ENCODE measurements around the gene MGA. TPM values are rescaled to one million over a fixed set of nuclear protein-coding genes. Genes with fewer than 3 reads are reported as not detected.

Gene MGA
- total and polyA plus RNA-seq, 2 of the 8 experiments (the other 6 are each of a cell fraction or from before 2014, with no cell fraction given), result 7.6 to 53.2 TPM

DNA sequence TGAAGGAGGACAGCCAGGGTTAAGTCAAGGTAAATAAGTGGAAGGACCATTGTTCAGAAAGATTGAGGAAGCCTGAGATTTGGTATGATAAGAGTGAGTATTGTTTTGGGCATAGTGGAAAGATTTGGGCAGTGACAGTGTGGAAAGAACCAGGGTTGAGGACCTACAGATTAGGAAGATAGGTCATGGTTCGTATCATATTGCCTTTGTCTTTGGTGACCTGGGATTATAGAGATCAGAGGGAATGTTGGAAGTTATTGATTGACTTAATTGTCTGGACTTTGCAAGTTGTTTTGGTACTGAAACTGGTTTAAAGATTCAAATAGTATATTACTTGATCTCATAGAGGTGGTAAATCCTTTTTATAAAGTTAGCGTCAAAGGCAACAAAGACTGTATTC is 23.1 kb upstream of the MGA start:
- H3K4ac ChIP-seq (replicated peaks; ENCODE audit: insufficient read length, low read depth, low read length), result no peak overlapping the region
- H3K4me1 ChIP-seq (replicated peaks in 1 of 4; ENCODE audit: control insufficient read depth in 3 of 4, insufficient read depth in 4 of 4, low read length in 3 of 4), result peaks cover 0 to 2% (median under 1%) of the 10 kb centered on the region in 4 experiments; a peak in 3 of 7 replicates
- H3K23ac ChIP-seq (ENCODE audit: insufficient read length), result no peak overlapping the region
- no peak overlapping the region for H2BK5ac ChIP-seq (ENCODE audit: low read depth, low read length)
- no peak overlapping the region for H2AFZ ChIP-seq (ENCODE audit: low read length)
- H3K14ac ChIP-seq (ENCODE audit: insufficient read length), result no peak overlapping the region
- H3K79me1 ChIP-seq (ENCODE audit: low read depth, low read length), result no peaks in the 10 kb centered on the region; the same call in 1 of the 2 replicates
- no peak overlapping the region for H2BK12ac ChIP-seq (ENCODE audit: low read depth, low read length)
- no peak overlapping the region for H3K9ac ChIP-seq (replicated peaks in 1 of 4; ENCODE audit: extremely low read depth in 1 of 4, low read depth in 3 of 4, low read length in 3 of 4)
- CTCF ChIA-PET (ENCODE audit: partially characterized antibody), result no interaction called here
- TF ChIP-seq CBX8 (IDR thresholded peaks at IDR 0.05; ENCODE audit: borderline replicate concordance, low read depth, low read length) (no peak), JUND (IDR thresholded peaks at IDR 0.05; ENCODE audit: low read length) (no peak)
- no peak overlapping the region for H3K4me2 ChIP-seq (ENCODE audit: insufficient read depth in 1 of 2, low read depth in 2 of 2, low read length in 2 of 2)
- H3K23me2 ChIP-seq (ENCODE audit: low read depth, low read length), result 0 out of 2 replicates have a peak, but pooled peaks cover 2% of the 10 kb centered on the region
- FAIRE-seq (no peak), DNase-seq (ENCODE audit: low read depth in 1 of 2, low spot score in 2 of 2) (no peak)
- no peak overlapping the region for H2BK120ac ChIP-seq (replicated peaks; ENCODE audit: low read depth, low read length)
- no peak overlapping the region for H2AK5ac ChIP-seq (ENCODE audit: low read depth, low read length)
- H4K20me1 ChIP-seq (replicated peaks in 1 of 2; ENCODE audit: control insufficient read depth in 1 of 2, insufficient read depth in 2 of 2, low read length in 2 of 2), result no peaks in the 10 kb centered on the region
- no peaks in the 10 kb centered on the region for H3K9me3 ChIP-seq (ENCODE audit: insufficient read depth in 2 of 2, low read depth in 1 of 2, low read length in 1 of 2)
- no peak overlapping the region; the same call in 1 of the 2 replicates for H2BK15ac ChIP-seq (ENCODE audit: low read length)
- H3K36me3 ChIP-seq (ENCODE audit: control insufficient read depth in 2 of 4, insufficient read depth in 4 of 4, low read length in 3 of 4), result no peaks in the 10 kb centered on the region
- POLR2A ChIA-PET (ENCODE audit: partially characterized antibody), result interaction anchor here (1.8 kb wide), 1 partner anchor 23 kb away, joined by 5 read pairs; the partner anchor contains the start of gene MGA
- H3K56ac ChIP-seq (replicated peaks; ENCODE audit: insufficient read length, low read depth, low read length), result no peak overlapping the region
- no peak overlapping the region for H3K18ac ChIP-seq (ENCODE audit: extremely low read depth, low read length)
- no peaks in the 10 kb centered on the region for H3K27me3 ChIP-seq (replicated peaks in 1 of 4; ENCODE audit: control insufficient read depth in 3 of 4, extremely low read depth in 1 of 4, insufficient read depth in 3 of 4, low read length in 3 of 4)
- no peak overlapping the region for H3K4me3 ChIP-seq (ENCODE audit: extremely low read depth in 1 of 4, insufficient read depth in 2 of 4, low read depth in 3 of 4, low read length in 4 of 4)
- WGBS, 2 experiments (ENCODE audit: extremely low coverage in 1 of 2, insufficient coverage in 1 of 2, insufficient read length in 1 of 2, insufficient replicate concordance in 2 of 2, low coverage in 1 of 2, low lambda C conversion rate in 2 of 2, missing lambda C conversion rate in 1 of 2), result 88% methylated on average over 2 of the region's 2 CpGs; no CpG with 5 or more reads in 1 of the 2 experiments
- no peak overlapping the region for H4K5ac ChIP-seq (ENCODE audit: insufficient read length, low read depth, low read length)
- H4K8ac ChIP-seq (ENCODE audit: extremely low read depth, insufficient read depth, low read length), result no peak overlapping the region
- H3K27ac ChIP-seq (ENCODE audit: low read depth, low read length), result no peak overlapping the region
- H3K79me2 ChIP-seq (ENCODE audit: control insufficient read depth in 1 of 2, insufficient read depth in 2 of 2, low read length in 2 of 2), result peaks cover 0 to 34% of the 10 kb centered on the region in 2 experiments; a peak in 3 of 4 replicates
- H4K91ac ChIP-seq (replicated peaks; ENCODE audit: insufficient read length, low read length), result no peak overlapping the region
- no peak overlapping the region for H2BK20ac ChIP-seq (ENCODE audit: low read length)

Measured in H1 (cell line).